H4 (cell line): ENCODE data around the gene SPATC1L. TPM values are rescaled to one million over a fixed set of nuclear protein-coding genes. Genes with fewer than 3 reads are reported as not detected.

Experiments used
- total RNA-seq: library from RNA; depleted of rRNA; stranded (reverse); fragments of >200 nt; shearing (Covaris generic); gene quantifications from 2 replicates; pipeline ENCODE4 v1.2.3, GENCODE V29; 2014; rRNA removed

SPATC1L gene
- total RNA-seq, 1 experiment from 2014 or later: 2.7 TPM

Other genes with a start within 250 kb of the SPATC1L start
- 29.6 and 34.1 TPM in 2 replicates for gene COL6A1, start 202.7 kb downstream of the SPATC1L start, total RNA-seq
- 38.5 and 53.6 TPM in 2 replicates for gene COL6A2, start 86.3 kb downstream of the SPATC1L start, total RNA-seq
- gene FTCD, start 28.9 kb downstream of the SPATC1L start, total RNA-seq: 0.41 TPM in 1 of 2 replicates, not detected in the other
- gene LSS, start 44.3 kb upstream of the SPATC1L start, total RNA-seq: 27.1 and 46.4 TPM in 2 replicates
- 41.7 and 48.9 TPM in 2 replicates for gene MCM3AP, start 101.2 kb upstream of the SPATC1L start, total RNA-seq
- 38.2 and 42.9 TPM in 2 replicates for gene YBEY, start 101.9 kb upstream of the SPATC1L start, total RNA-seq
- gene C21orf58, start 139.4 kb upstream of the SPATC1L start, total RNA-seq: 7.7 and 11.9 TPM in 2 replicates
- gene PCNT, start 139.7 kb upstream of the SPATC1L start, total RNA-seq: 5.2 and 8.1 TPM in 2 replicates